GM12892 (cell line): ENCODE measurements around the gene SLAMF9.

Experiments
- DNase-seq: peaks from one replicate; pipeline ENCODE4 v3.0.0; 2011; ENCODE audit not compliant: insufficient read length
- FAIRE-seq: peaks from 2 replicates; lab custom pipeline; 2011; peaks lifted over from hg19 to GRCh38; lab: Jason Lieb, UNC
- POLR2A ChIP-seq: IDR thresholded peaks from 2 replicates; pipeline ENCODE4 v1.6.1; 2011; ENCODE audit warnings: low read depth, low read length, control low read depth
- POLR2AphosphoS5 ChIP-seq: IDR thresholded peaks from 2 replicates; pipeline ENCODE4 v1.6.1; 2011; ENCODE audit warnings: low read depth, low read length, control low read depth
- TAF1 ChIP-seq: IDR thresholded peaks from 2 replicates; pipeline ENCODE4 v1.6.1; 2011; ENCODE audit warnings: low read depth, mild to moderate bottlenecking, control low read depth, low read length, borderline replicate concordance

Gene SLAMF9

GRCh38 chr1:159974350-159974965, 20.4 kb upstream of the SLAMF9 start:
- FAIRE-seq: no peak
- no peak for DNase-seq
- TF ChIP-seq POLR2A: no peak
- no peak for TF ChIP-seq POLR2AphosphoS5
- TF ChIP-seq TAF1: no peak

DNA sequence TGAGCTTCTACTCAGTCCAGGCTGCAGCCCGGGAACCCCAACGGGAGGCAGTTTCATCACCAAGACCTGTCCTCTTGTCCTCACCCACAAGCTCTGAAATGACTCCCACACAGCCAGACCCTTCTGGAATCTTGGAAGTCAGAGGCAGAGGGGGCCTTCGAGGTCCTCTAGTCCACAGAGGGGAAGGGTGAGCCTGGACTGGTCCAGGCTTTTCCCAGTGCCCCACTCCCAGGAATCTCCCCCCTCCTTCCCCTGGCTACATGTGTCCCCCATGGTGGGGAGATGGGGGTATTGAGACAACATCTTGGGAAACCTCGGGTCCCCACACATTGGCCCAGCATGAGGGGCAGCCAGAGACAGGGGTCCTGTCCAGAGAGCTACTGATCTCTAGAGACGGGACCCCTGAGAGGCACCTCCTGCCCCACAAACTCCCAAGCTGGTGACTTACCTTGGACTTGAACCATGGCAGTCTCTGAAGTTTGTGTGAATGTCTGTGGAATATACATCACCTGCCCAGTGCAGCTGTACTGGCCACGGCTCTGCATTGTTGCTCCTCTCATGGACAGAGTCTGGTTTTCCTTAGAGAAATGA, 19.4 kb upstream of the SLAMF9 start:
- DNase-seq (no peak), FAIRE-seq (no peak)
- TF ChIP-seq TAF1: no peak

DNA sequence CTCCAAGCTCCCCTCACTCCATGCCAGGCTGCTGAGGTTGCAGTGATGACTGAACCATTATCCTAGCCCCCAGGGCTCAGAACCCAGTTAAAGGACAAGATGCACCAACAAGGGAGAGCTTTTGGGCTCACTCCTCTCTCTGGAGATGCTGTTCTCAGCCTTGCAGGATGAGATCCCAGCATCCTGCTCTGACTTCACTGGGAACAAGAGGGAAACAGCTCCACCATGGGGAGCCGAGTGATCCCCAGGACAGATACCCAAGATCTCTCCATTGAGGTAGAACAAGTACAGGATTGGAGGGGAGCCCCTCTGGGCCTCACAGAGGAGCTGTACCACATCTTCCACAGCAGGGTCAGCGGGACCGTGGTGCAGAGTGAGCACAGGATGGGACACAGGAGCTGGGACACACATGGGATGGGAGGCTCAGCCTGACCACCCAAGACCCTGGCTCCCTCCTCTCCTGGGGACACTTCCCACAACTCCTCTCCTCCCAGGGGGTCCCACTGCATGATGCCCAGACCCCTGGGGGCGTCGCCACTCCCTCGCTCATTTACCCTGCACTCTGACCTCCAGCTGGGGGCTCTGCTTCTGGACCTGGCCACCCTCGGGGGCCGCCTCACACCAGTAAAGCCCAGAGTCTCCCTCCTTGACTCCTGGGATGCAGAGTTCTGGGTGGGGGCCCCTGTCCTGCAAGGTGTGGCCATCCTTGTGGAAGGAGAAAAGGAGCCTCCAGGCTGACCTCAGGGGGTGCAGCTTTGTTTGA, 18.6 kb upstream of the SLAMF9 start:
- TF ChIP-seq POLR2A: no peak
- TF ChIP-seq TAF1: no peak
- TF ChIP-seq POLR2AphosphoS5: no peak
- DNase-seq (no peak), FAIRE-seq (no peak)

DNA sequence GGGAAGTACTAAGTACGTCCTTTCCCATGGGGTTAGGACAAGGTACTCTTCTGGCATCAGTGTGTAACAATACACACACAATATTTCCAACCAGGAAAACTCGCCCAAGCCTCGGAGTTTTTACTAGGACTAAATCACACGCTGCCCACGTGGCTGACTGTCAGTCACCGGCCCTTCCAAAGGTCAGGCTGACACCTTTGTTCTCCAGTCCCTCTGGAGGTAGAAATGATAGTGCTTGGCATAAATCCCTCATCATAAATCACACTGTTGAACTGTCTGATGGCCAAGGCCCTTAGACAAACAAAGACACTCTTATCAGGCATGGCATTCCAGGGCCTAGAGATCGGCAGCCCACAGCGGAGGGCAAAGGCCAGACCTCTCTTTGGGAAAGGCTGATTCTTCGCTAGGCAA, 16.9 kb upstream of the SLAMF9 start:
- TF ChIP-seq POLR2AphosphoS5 (no peak), TAF1 (no peak), POLR2A (no peak)
- FAIRE-seq: no peak
- no peak for DNase-seq

- DNase-seq (no peak), FAIRE-seq (no peak)
- TF ChIP-seq POLR2A (no peak), POLR2AphosphoS5 (no peak), TAF1 (no peak)
These were observed 14.9 kb upstream of the SLAMF9 start for GRCh38 chr1:159968901-159969300.

GRCh38 chr1:159965263-159965662, 11.2 kb upstream of the SLAMF9 start:
- no peak for FAIRE-seq
- no peak for DNase-seq
- TF ChIP-seq POLR2AphosphoS5: no peak
- no peak for TF ChIP-seq TAF1
- no peak for TF ChIP-seq POLR2A

GRCh38 chr1:159964144-159964543, 10.1 kb upstream of the SLAMF9 start:
- FAIRE-seq (no peak), DNase-seq (no peak)
- TF ChIP-seq POLR2AphosphoS5 (no peak), TAF1 (no peak), POLR2A (no peak)

DNA sequence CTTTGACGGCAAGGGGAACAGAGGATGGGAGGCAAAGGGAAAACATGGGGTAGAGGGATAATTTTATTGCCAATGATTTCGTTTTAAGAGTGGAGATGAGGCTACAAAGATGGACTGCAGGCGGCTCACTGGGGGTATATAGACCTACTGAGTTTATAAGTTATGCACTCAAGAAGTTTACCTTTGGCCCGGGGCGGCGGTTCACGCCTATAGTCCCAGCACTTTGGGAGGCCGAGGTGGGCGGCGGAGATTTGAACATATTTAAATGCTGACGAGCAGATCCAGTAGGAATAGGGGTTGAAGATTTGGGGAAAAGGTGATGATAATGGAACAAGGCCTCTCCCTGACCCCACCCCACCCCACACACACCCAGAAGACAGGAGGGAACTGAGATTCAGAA, 8.1 kb upstream of the SLAMF9 start:
- FAIRE-seq (no peak), DNase-seq (no peak)
- no peak for TF ChIP-seq POLR2A

- DNase-seq: no peak
- TF ChIP-seq TAF1 (no peak), POLR2AphosphoS5 (no peak), POLR2A (no peak)
- FAIRE-seq: no peak
These were observed 7.6 kb upstream of the SLAMF9 start for GRCh38 chr1:159961636-159962035.

GRCh38 chr1:159960721-159961381, 6.8 kb upstream of the SLAMF9 start:
- TF ChIP-seq POLR2A (no peak), POLR2AphosphoS5 (no peak), TAF1 (no peak)
- FAIRE-seq: no peak

DNA sequence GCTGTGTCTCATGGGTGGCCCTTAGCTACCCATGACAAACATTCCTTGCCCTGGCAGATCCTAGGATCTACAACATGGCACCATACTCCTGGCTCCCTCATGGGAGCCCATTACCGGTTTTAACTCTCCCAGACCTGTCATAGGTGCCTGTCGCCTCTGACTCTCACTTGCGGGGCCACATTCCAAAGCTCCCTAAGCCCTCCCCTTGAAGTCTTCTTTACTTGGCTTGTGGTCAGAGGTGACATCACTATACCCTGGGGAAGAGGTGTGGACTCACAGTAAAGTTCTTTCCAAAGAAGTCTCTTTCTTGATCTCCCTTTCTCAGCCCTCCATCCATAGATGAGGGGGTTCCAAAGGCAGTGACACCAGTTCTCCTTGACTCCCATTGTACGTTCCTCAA, 5.4 kb upstream of the SLAMF9 start:
- DNase-seq: no peak

More at GRCh38 chr1:159960721-159961381, 6.8 kb upstream of the SLAMF9 start:
- no peak for DNase-seq

More for the DNA sequence above, 5.4 kb upstream of the SLAMF9 start:
- no peak for TF ChIP-seq POLR2A
- no peak for TF ChIP-seq TAF1
- no peak for TF ChIP-seq POLR2AphosphoS5
- FAIRE-seq: no peak
